K562 (cell line): Measurements from ENCODE around the gene ABCA1. TPM values are rescaled to one million over a fixed set of nuclear protein-coding genes. Genes with fewer than 3 reads are reported as not detected.
A peak's percentile ranks its signal among the peaks of the same experiment; 100 is the strongest.

Experiments
- DDX20 ChIP-seq: fragments of 450-650 bp; IDR thresholded peaks from 2 replicates; pipeline ENCODE4 v1.6.1; 2016; ENCODE audit warnings: missing genetic modification characterization, low read depth, mild to moderate bottlenecking, missing compliant biosample characterization, moderate library complexity
- DPF2 ChIP-seq: fragments of 450-650 bp; IDR thresholded peaks from 2 replicates; pipeline ENCODE4 v1.6.1; 2016
- MTF1 ChIP-seq: fragments of 250-450 bp; sonication (Bioruptor Pico); IDR thresholded peaks from 2 replicates; pipeline ENCODE4 v1.9.0; 2021; ENCODE audit warnings: moderate library complexity, mild to moderate bottlenecking, inconsistent platforms, borderline replicate concordance
- NFXL1 ChIP-seq: fragments of 450-650 bp; formaldehyde crosslinking; IDR thresholded peaks from 2 replicates; pipeline ENCODE4 v1.4.0; 2021; ENCODE audit warnings: mild to moderate bottlenecking
- POLR2AphosphoS5 ChIP-seq: IDR thresholded peaks from 2 replicates; pipeline ENCODE4 v1.6.1; 2011; ENCODE audit warnings: mild to moderate bottlenecking, low read depth, low read length, moderate library complexity; ENCODE audit not compliant: control insufficient read depth, insufficient read depth
- RAD21 ChIP-seq, 2 experiments: fragments of 250-450 bp in 1 of 2; fragments of 450-650 bp in 1 of 2; sonication (Bioruptor Pico) in 1 of 2; formaldehyde crosslinking in 1 of 2; IDR thresholded peaks in 1 of 2; conservative IDR thresholded peaks in 1 of 2; 2 replicates each; pipeline versions ENCODE4 v1.4.0 to v1.8.0; 2020 to 2022; ENCODE audit warnings: mild to moderate bottlenecking in 2 of 2, moderate library complexity in 1 of 2
- TBL1XR1 ChIP-seq, 2 experiments: IDR thresholded peaks; 2 replicates each; pipeline ENCODE4 v1.6.1; 2012; ENCODE audit warnings: improper control_type of control experiment in 2 of 2, low read length in 2 of 2, mild to moderate bottlenecking in 1 of 2
- TCF3 ChIP-seq: sonication (generic); formaldehyde crosslinking; IDR thresholded peaks from 2 replicates; pipeline ENCODE4 v1.4.0; 2020; ENCODE audit warnings: mild to moderate bottlenecking, missing genetic modification reagents
- TEAD2 ChIP-seq: fragments of 450-650 bp; IDR thresholded peaks from 2 replicates; pipeline ENCODE4 v1.6.1; 2016; ENCODE audit warnings: missing genetic modification characterization, control low read depth, missing compliant biosample characterization
- VEZF1 ChIP-seq: fragments of 200-800 bp; sonication (Bioruptor generic); IDR thresholded peaks from 2 replicates; pipeline ENCODE4 v1.6.1; 2017; ENCODE audit warnings: missing genetic modification characterization, missing compliant biosample characterization
- ZBTB5 ChIP-seq: fragments of 450-650 bp; IDR thresholded peaks from 2 replicates; pipeline ENCODE4 v1.6.1; 2017; ENCODE audit warnings: antibody characterized with exemption
- ZNF165 ChIP-seq: fragments of 250-450 bp; sonication (Bioruptor Pico); IDR thresholded peaks from 2 replicates; pipeline ENCODE4 v1.4.0; 2020; ENCODE audit warnings: borderline replicate concordance
- ZNF23 ChIP-seq: fragments of 250-450 bp; sonication (Bioruptor Pico); IDR thresholded peaks from 2 replicates; pipeline ENCODE4 v1.4.0; 2020; ENCODE audit warnings: mild to moderate bottlenecking
- ZNF24 ChIP-seq: fragments of 450-650 bp; IDR thresholded peaks from 2 replicates; pipeline ENCODE4 v1.6.1; 2016
- ZNF318 ChIP-seq, 2 experiments: fragments of 450-650 bp; IDR thresholded peaks; 2 replicates each; pipeline ENCODE4 v1.6.1; 2016; ENCODE audit warnings: mild to moderate bottlenecking in 2 of 2, borderline replicate concordance in 1 of 2, low read depth in 1 of 2, moderate library complexity in 1 of 2
- ZNF717 ChIP-seq: fragments of 250-450 bp; sonication (Bioruptor Pico); IDR thresholded peaks from 2 replicates; pipeline ENCODE4 v1.5.0; 2021
- polyA plus RNA-seq, 8 experiments: library from polyadenylated mRNA; depleted of rRNA in 4 of 8; stranded (reverse) in 5 of 8; unstranded in 3 of 8; fragments of >200 nt; fragmentation: Nextera tagmentation in 2 of 8; fragmentation: Illumina TruSeq in 1 of 8; extraction: Ambion mirVana in 2 of 8; extraction: Trizol in 1 of 8; gene quantifications; 2 replicates each; pipeline versions ENCODE4 v1.2.1 to v1.2.3, GENCODE V29; 2011 to 2014; ENCODE audit warnings: inconsistent platforms in 1 of 8, missing spikeins in 1 of 8
- total RNA-seq, 7 experiments: library from RNA; depleted of rRNA in 6 of 7; stranded (reverse); fragments of >200 nt in 6 of 7; fragmentation: Illumina TruSeq in 2 of 7; extraction: Trizol in 2 of 7; gene quantifications; 2 replicates each; pipeline versions ENCODE4 v1.2.1 to v1.2.3, GENCODE V29; 2011 to 2021; ENCODE audit warnings: low replicate concordance in 1 of 7

Gene ABCA1
- total and polyA plus RNA-seq, 9 of the 15 experiments (the other 6 are each of a cell fraction or from before 2014, with no cell fraction given): under 0.01 to 0.18 (median 0.02) TPM; not detected in 5

- TF ChIP-seq ZNF318 (IDR thresholded peaks at IDR 0.05; ENCODE audit: borderline replicate concordance in 1 of 2, low read depth in 1 of 2): peak in 1 of 2 experiments; percentile 82; a peak in 2 of 4 replicates
- TF ChIP-seq ZNF165 (CRISPR knock-in tag): no peak
- TF ChIP-seq POLR2AphosphoS5: no peak
- no peak for TF ChIP-seq ZNF717
- peak; percentile 32; the same call in 1 of the 2 replicates for TF ChIP-seq ZNF24
- no peak for TF ChIP-seq NFXL1 (CRISPR knock-in tag)
- peak; percentile 81 for TF ChIP-seq TCF3 (CRISPR knock-in tag)
- peak; percentile 90 for TF ChIP-seq DPF2
- peak; percentile 17; the same call in 1 of the 2 replicates for TF ChIP-seq ZBTB5
- TF ChIP-seq ZNF23: no peak
- 0 out of 2 replicates have a peak, but pooled peaks have one; percentile 34 for TF ChIP-seq DDX20 (tag)
- TF ChIP-seq TBL1XR1 (IDR thresholded peaks at IDR 0.05; ENCODE audit: low read length in 2 of 2): peak; percentile 55 to 99; a peak in 3 of 4 replicates
- no peak for TF ChIP-seq TEAD2
- TF ChIP-seq MTF1: no peak
- TF ChIP-seq VEZF1 (CRISPR knock-in tag): peak; percentile 65; the same call in 1 of the 2 replicates
- 0 out of 4 replicates have a peak, but pooled peaks of 1 of the 2 experiments have one; percentile 6 for TF ChIP-seq RAD21 (CRISPR knock-in tag; conservative IDR thresholded peaks at IDR 0.05 in 1 of 2, IDR thresholded peaks at IDR 0.05 in 1 of 2)
Measured at GRCh38 chr9:104774831-104775573, 153.0 kb downstream of the ABCA1 start (continued).
